ENCODE results near the gene C2CD4D.

DNA sequence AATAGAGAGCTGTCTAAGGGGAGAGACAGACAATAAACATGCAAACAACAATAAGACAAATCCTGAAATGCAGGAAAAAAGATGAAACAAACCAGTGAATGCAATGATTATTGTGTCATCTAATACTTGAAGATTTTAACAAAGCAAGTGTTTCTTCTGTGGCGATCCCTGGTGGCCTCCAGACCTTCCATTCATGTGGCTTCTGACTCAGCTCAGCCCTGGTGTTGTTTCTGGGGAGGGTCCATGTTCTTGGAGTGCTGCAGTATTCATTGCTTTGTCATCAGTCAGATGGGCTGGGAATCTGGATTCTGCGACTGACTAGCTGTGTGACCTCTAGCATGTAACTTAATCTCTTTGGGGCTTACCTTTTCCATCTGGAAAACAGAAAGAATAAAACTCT is 1.5 kb upstream of the C2CD4D start:
- TF ChIP-seq CTCF (IDR thresholded peaks at IDR 0.05; ENCODE audit: borderline replicate concordance, extremely low read depth, low read length, poor library complexity, severe bottlenecking) = no peak
- TF ChIP-seq EZH2 (IDR thresholded peaks at IDR 0.05; ENCODE audit: borderline replicate concordance, low read depth, low read length, severe bottlenecking) = no peak

Data from DND-41 (cell line).